Activated naive CD8-positive, alpha-beta T cell treated with anti-CD3 and anti-CD28 coated beads, Interleukin-2, amount 50 U/mL, for 24 hours (primary cell): ENCODE results near the gene ZNF782.
A peak's percentile ranks its signal among the peaks of the same experiment; 100 is the strongest.

Experiments used
- ATAC-seq: fragments of 150-1000 bp; cut with Tn5 transposase; one replicate; pipeline ENCODE4 v1.10.0; 2021
- DNase-seq: peaks from one replicate; pipeline ENCODE4 v3.0.0; 2021
- H3K27ac Mint-ChIP-seq: one replicate; pipeline ENCODE4 v1.8.0; 2021; ENCODE audit warnings: mild to moderate bottlenecking, mixed read lengths
- H3K27me3 Mint-ChIP-seq: one replicate; pipeline ENCODE4 v1.8.0; 2021; ENCODE audit warnings: mixed read lengths
- H3K36me3 Mint-ChIP-seq: one replicate; pipeline ENCODE4 v1.8.0; 2021; ENCODE audit warnings: low read depth, mixed read lengths
- H3K4me1 Mint-ChIP-seq: one replicate; pipeline ENCODE4 v1.8.0; 2021; ENCODE audit warnings: mixed read lengths
- H3K4me3 Mint-ChIP-seq: one replicate; pipeline ENCODE4 v1.8.0; 2021; ENCODE audit warnings: mild to moderate bottlenecking, moderate library complexity, mixed read lengths
- H3K9me3 Mint-ChIP-seq: one replicate; pipeline ENCODE4 v1.8.0; 2021; ENCODE audit warnings: mixed read lengths

ZNF782 gene

GRCh38 chr9:96781552-96781951, 72.8 kb downstream of the ZNF782 start:
- no peak for DNase-seq
- peaks cover 30% of the 10 kb centered on the region for H3K4me1 Mint-ChIP-seq
- ATAC-seq: no peak
- no peaks in the 10 kb centered on the region for H3K27me3 Mint-ChIP-seq
- H3K4me3 Mint-ChIP-seq: no peak overlapping the region
- peaks cover 27% of the 10 kb centered on the region for H3K36me3 Mint-ChIP-seq
- peaks cover 31% of the 10 kb centered on the region for H3K9me3 Mint-ChIP-seq
- H3K27ac Mint-ChIP-seq: no peak overlapping the region

- H3K27me3 Mint-ChIP-seq: no peaks in the 10 kb centered on the region
- ATAC-seq (no peak), DNase-seq (no peak)
- H3K4me1 Mint-ChIP-seq: peaks cover 30% of the 10 kb centered on the region
- H3K4me3 Mint-ChIP-seq: peak overlapping the region; percentile 99
- no peak overlapping the region for H3K27ac Mint-ChIP-seq
- peaks cover 30% of the 10 kb centered on the region for H3K36me3 Mint-ChIP-seq
- peaks cover 22% of the 10 kb centered on the region for H3K9me3 Mint-ChIP-seq
Measured at GRCh38 chr9:96779089-96779488, 75.2 kb downstream of the ZNF782 start.

- Mint-ChIP-seq H3K27ac (peak overlapping the region; percentile 93), H3K4me3 (peak overlapping the region; percentile 99), H3K36me3 (peaks cover 31% of the 10 kb centered on the region), H3K9me3 (peaks cover 20% of the 10 kb centered on the region), H3K27me3 (no peaks in the 10 kb centered on the region), H3K4me1 (peaks cover 31% of the 10 kb centered on the region)
- peak; percentile 71 for ATAC-seq
- no peak for DNase-seq
Measured at GRCh38 chr9:96777426-96777864, 76.9 kb downstream of the ZNF782 start.

GRCh38 chr9:96771124-96771523, 83.2 kb downstream of the ZNF782 start:
- peaks cover 84% of the 10 kb centered on the region for H3K36me3 Mint-ChIP-seq
- DNase-seq (no peak), ATAC-seq (no peak)
- no peaks in the 10 kb centered on the region for H3K27me3 Mint-ChIP-seq
- H3K27ac Mint-ChIP-seq: no peak overlapping the region
- peaks cover 66% of the 10 kb centered on the region for H3K9me3 Mint-ChIP-seq
- H3K4me3 Mint-ChIP-seq: no peak overlapping the region
- H3K4me1 Mint-ChIP-seq: peaks cover 6% of the 10 kb centered on the region

GRCh38 chr9:96769989-96770388, 84.3 kb downstream of the ZNF782 start:
- Mint-ChIP-seq H3K4me3 (no peak overlapping the region), H3K36me3 (peaks cover 96% of the 10 kb centered on the region), H3K27me3 (no peaks in the 10 kb centered on the region), H3K27ac (no peak overlapping the region), H3K9me3 (peaks cover 69% of the 10 kb centered on the region), H3K4me1 (peaks cover 6% of the 10 kb centered on the region)
- DNase-seq: no peak
- no peak for ATAC-seq
